C4-2B (cell line): ENCODE data around the gene LUC7L3.

Experiments used
- H3K27ac ChIP-seq: fragments of 450-650 bp; 2 replicates; pipeline ENCODE4 v1.5.1; 2017
- ZFX ChIP-seq: fragments of 450-650 bp; IDR thresholded peaks from 2 replicates; pipeline ENCODE4 v1.6.1; 2017
- TF ChIP-seq, protein P1 (sequence below): fragments of 450-650 bp; conservative IDR thresholded peaks from 2 replicates; pipeline ENCODE4 v1.5.1; 2017; ENCODE audit warnings: mild to moderate bottlenecking

Gene LUC7L3

DNA sequence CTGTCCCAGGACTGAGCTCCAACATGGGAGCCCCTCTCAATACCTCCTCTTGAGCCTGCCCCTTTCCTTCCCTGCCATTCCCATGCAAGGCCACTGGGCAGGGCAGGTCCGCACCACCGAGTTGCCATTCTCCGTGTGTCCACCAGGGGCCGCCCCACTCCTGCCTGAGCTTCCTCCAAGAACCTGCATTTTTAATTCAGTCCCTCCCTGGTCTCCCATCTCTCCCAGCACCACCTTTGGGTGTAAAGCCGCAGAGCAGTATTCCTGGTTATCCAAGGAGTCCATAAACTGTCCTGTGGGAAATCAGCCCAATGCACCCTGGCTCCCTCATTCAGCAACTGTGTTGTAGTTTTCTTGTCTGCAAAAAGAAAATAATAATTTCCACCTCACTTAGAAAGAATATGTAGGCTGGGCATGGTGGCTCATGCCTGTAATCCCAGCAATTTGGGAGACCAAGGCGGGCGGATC is 63.8 kb downstream of the LUC7L3 start:
- TF ChIP-seq, protein P1, sequence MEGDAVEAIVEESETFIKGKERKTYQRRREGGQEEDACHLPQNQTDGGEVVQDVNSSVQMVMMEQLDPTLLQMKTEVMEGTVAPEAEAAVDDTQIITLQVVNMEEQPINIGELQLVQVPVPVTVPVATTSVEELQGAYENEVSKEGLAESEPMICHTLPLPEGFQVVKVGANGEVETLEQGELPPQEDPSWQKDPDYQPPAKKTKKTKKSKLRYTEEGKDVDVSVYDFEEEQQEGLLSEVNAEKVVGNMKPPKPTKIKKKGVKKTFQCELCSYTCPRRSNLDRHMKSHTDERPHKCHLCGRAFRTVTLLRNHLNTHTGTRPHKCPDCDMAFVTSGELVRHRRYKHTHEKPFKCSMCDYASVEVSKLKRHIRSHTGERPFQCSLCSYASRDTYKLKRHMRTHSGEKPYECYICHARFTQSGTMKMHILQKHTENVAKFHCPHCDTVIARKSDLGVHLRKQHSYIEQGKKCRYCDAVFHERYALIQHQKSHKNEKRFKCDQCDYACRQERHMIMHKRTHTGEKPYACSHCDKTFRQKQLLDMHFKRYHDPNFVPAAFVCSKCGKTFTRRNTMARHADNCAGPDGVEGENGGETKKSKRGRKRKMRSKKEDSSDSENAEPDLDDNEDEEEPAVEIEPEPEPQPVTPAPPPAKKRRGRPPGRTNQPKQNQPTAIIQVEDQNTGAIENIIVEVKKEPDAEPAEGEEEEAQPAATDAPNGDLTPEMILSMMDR: peak; percentile 99
- TF ChIP-seq ZFX: no peak
- H3K27ac ChIP-seq: no peak overlapping the region

DNA sequence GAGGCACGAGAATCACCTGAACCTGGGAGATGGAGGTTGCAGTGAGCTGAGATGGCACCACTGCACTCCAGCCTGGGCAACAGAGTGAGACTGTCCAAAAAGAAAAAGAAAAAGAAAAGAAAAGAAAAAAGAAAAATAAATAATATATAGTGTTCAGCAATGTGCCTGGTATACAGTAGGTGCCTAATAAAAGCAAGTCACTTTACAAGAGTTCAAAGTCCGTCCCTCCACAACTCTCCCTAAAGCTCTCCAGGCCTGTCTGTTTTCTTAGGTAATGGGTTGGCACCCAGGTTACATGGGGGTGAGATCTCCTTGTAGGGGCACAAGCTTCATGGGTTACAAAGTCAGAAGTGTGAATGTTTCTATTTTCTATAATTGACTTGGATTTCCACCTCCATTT is 64.5 kb downstream of the LUC7L3 start:
- TF ChIP-seq, protein P1: no peak
- no peak for TF ChIP-seq ZFX
- no peak overlapping the region for H3K27ac ChIP-seq

DNA sequence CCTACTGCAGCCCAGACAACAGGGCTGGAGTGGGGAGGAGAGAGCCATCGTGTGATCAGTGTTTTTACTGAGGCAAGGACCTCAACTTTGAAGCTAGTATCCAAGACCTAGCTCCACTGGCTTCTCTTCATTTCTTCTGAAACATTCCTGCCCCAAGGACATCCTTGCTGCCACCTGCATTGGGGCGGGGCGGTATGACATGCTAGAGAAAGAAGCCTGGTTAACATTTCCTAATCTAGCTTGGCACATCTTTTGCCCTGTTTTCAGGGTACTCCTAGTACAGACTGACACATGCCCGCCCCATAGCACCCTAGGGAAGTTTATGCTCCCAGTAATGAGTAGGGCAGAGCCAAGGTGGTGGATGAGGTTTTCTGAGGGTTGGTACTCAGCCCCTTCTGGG is 65.7 kb downstream of the LUC7L3 start:
- H3K27ac ChIP-seq: no peak overlapping the region; the same call in 1 of the 2 replicates
- no peak for TF ChIP-seq ZFX
- TF ChIP-seq, protein P1: no peak

DNA sequence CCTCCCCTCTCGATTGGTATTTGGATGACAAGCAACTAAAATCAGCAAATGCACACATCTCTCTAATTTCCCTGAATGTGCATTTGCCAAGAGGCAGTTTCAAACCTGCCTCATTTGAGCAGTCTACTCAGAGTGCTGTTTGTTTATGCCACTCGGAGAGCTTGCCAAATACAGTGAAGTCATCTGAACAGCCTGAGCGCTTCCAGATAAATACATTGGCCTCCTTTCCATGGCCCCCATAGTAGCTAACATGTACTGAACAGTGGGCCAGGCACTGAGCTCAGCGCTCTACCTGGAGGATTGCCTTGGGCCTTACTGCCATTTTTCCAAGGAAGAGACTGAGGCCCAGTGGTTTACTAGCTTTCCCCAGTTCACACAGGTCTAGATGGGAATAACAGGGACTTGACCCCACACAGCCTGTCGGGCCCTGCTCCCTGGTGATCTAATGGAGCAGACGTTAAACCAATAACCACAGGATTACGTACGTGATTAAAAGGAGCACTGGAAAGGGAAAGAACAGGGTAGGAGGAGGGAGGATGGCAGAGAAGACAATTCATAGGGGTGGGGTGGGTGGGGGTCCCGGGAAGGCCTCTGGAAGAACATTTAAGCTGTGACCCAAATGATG is 66.7 kb downstream of the LUC7L3 start:
- peak overlapping the region; percentile 16; the same call in 1 of the 2 replicates for H3K27ac ChIP-seq
- TF ChIP-seq, protein P1: no peak
- TF ChIP-seq ZFX: no peak

DNA sequence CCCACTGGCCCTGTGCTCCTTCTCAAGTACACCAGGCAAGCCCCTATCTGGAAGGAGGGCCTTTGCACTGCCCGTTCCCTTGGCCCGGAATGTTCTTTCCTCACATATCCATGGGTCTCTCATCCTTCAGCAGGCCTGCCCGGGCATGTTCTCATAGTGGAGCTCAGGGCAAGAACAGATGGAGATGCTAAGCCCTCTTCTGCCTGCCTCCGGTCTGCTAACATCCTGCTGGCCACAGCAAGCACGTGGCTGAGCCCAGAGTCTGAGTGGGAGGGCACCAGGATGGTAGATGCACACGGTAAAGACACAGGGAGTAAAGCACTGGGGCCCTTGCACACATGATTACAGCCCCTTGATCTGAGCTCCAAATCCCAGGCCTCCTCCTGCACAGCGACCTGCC is 67.7 kb downstream of the LUC7L3 start:
- TF ChIP-seq, protein P1: no peak
- TF ChIP-seq ZFX: no peak
- H3K27ac ChIP-seq: no peak overlapping the region

DNA sequence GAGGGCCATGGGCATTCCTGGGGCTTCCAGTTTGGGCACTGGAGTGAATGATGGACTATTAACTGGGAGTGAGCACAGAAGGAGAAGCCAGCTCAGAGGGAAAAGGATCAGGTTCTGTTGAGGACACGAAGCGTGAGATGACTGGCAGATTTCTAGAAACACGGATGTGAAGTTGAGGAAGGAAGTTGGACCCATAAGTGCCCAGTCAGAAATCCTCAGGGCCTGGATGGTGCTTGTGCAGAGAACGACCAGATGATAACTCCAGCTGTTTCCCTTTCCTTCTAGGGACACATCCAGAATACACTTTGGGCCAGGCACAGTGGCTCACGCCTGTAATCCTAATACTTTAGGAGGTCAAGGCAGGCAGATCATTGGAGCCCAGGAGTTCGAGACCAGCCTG is 71.2 kb downstream of the LUC7L3 start:
- no peak for TF ChIP-seq ZFX
- TF ChIP-seq, protein P1: no peak
- H3K27ac ChIP-seq: no peak overlapping the region

DNA sequence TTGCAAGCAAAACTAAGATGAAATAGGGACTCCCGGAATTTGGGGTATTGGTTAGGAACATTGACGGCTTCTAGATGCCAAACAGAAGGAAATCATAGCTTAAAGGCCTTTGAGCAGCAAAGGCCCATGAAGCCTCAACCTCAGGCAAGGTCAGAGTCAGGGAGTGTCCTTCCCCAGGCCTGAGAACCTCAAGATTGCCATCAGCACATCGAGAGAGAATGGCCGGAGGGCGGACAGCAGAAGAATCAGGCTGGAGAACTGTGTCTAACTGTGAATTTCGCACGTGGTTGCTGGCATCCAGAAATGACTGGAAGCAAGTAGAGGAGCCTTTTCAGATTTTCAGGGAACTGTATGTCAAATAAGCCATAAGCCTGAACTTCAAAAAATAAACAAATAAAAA is 72.7 kb downstream of the LUC7L3 start:
- no peak overlapping the region for H3K27ac ChIP-seq
- TF ChIP-seq ZFX: no peak
- TF ChIP-seq, protein P1: no peak
